Activated T-cell treated with anti-CD3 and anti-CD28 coated beads, Interleukin-2, amount 50 U/mL, for 72 hours (primary cell): ENCODE results near the gene NAA38. TPM values are rescaled to one million over a fixed set of nuclear protein-coding genes. Genes with fewer than 3 reads are reported as not detected.
A peak's percentile ranks its signal among the peaks of the same experiment; 100 is the strongest.
"Not testable (repeated sequence)": the region's sequence is repeated elsewhere in the genome, so short reads cannot be mapped to it uniquely, and the experiment has no call there.

ENCODE experiments used
- ATAC-seq, 2 donors: fragments of 150-1000 bp; cut with Tn5 transposase; replicated peaks in 1 of 2; 2 replicates each; pipeline ENCODE4 v1.10.0; 2021; ENCODE audit warnings: moderate library complexity in 2 of 2, mild to moderate bottlenecking in 1 of 2
- DNase-seq, 2 donors: peaks; one replicate each; pipeline ENCODE4 v3.0.0; 2021 to 2022; ENCODE audit warnings: mixed read lengths in 1 of 2
- H3K27ac Mint-ChIP-seq: one replicate; pipeline ENCODE4 v1.8.0; 2022; ENCODE audit warnings: mild to moderate bottlenecking, moderate library complexity, mixed read lengths
- H3K27me3 Mint-ChIP-seq: one replicate; pipeline ENCODE4 v1.8.0; 2022; ENCODE audit warnings: low read depth, mixed read lengths
- H3K36me3 Mint-ChIP-seq, 2 donors: one replicate each; pipeline ENCODE4 v1.8.0; 2022; ENCODE audit warnings: mixed read lengths in 2 of 2, mild to moderate bottlenecking in 1 of 2; ENCODE audit not compliant: insufficient read depth in 2 of 2
- H3K4me1 Mint-ChIP-seq: one replicate; pipeline ENCODE4 v1.8.0; 2022; ENCODE audit warnings: low read depth, mixed read lengths
- H3K4me3 Mint-ChIP-seq, 2 donors: one replicate each; pipeline ENCODE4 v1.8.0; 2022; ENCODE audit warnings: mild to moderate bottlenecking in 2 of 2, mixed read lengths in 2 of 2, moderate library complexity in 2 of 2
- H3K9me3 Mint-ChIP-seq, 2 donors: one replicate each; pipeline ENCODE4 v1.8.0; 2022; ENCODE audit warnings: mixed read lengths in 2 of 2
- total RNA-seq, 2 donors: library from RNA; stranded (reverse); gene quantifications; one replicate each; pipeline ENCODE4 v1.2.3, GENCODE V29; 2022

Gene NAA38
- total RNA-seq, 2 donors from 2014 or later = 42.7 to 43.5 TPM

- H3K27ac Mint-ChIP-seq = peak overlapping the region; percentile 77
- H3K9me3 Mint-ChIP-seq = no peaks in the 10 kb centered on the region
- H3K27me3 Mint-ChIP-seq = no peaks in the 10 kb centered on the region
- peaks cover 28% of the 10 kb centered on the region for H3K4me1 Mint-ChIP-seq
- H3K36me3 Mint-ChIP-seq = peaks cover 9 to 16% of the 10 kb centered on the region in 2 donors
- H3K4me3 Mint-ChIP-seq = peak overlapping the region; percentile 25 to 44
- DNase-seq = no peak
- ATAC-seq = peak in 1 of 2 donors; percentile 53
Measured at GRCh38 chr17:7867881-7868329, 10.5 kb upstream of the NAA38 start.

DNA sequence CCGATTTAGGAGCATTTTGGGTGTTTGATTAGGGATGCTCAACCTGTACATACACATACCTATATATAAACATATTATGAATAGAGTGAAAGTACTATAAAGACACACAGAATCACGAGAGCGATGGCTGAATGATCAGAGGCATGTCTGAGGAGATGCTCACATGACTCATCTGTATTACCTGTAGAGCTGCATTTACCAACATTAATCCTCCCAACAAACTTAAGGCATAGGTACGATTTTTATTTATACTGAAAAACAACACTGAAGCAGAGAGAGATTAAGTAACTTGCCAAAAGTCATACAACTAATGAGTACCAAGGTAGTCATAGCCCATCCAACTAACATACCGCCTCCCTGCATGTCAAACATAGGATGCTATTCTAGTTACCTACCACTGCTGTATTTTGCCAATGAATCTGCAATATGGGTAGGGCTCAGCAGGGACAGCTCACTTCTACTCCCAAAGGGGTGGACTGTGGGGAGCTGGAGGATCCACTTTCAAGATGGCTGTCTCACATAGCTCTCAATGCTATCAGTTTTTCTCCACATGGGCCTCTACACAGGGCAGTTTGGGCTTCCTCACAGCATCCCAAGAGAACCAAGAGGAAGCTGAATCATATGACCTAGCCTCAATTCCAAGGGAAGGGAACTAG lies 7.8 kb upstream of the NAA38 start:
- ATAC-seq = peak; percentile 23 to 36
- H3K4me1 Mint-ChIP-seq = peaks cover 28% of the 10 kb centered on the region
- H3K27ac Mint-ChIP-seq = no peak overlapping the region
- DNase-seq = no peak
- no peak overlapping the region for H3K4me3 Mint-ChIP-seq
- no peaks in the 10 kb centered on the region for H3K9me3 Mint-ChIP-seq
- no peaks in the 10 kb centered on the region for H3K27me3 Mint-ChIP-seq
- peaks cover 9 to 14% of the 10 kb centered on the region in 2 donors for H3K36me3 Mint-ChIP-seq

DNA sequence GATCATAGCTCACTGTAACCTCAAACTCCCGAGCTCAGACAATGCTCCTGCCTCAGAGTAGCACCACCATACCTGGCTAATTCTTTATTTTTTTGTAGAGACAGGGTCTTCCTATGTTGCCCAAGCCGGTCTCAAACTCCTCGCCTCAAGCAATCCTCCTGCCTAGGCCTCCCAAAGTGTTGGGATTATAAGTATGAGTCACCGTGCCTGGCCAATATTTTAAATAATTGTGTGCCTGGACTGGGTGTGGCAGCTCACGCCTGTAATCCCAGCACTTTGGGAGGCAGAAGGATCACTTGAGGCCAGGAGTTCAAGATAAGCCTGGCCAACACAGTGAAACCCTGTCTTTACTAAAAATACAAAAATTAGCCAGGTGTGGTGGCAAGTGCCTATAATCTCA lies 7.0 kb upstream of the NAA38 start:
- not testable (repeated sequence) for DNase-seq, ATAC-seq, H3K27ac Mint-ChIP-seq, H3K4me3 Mint-ChIP-seq, H3K27me3 Mint-ChIP-seq, H3K9me3 Mint-ChIP-seq
- H3K36me3 Mint-ChIP-seq = peaks cover 9 to 14% of the 10 kb centered on the region in 2 donors
- H3K4me1 Mint-ChIP-seq = peaks cover 23% of the 10 kb centered on the region

DNA sequence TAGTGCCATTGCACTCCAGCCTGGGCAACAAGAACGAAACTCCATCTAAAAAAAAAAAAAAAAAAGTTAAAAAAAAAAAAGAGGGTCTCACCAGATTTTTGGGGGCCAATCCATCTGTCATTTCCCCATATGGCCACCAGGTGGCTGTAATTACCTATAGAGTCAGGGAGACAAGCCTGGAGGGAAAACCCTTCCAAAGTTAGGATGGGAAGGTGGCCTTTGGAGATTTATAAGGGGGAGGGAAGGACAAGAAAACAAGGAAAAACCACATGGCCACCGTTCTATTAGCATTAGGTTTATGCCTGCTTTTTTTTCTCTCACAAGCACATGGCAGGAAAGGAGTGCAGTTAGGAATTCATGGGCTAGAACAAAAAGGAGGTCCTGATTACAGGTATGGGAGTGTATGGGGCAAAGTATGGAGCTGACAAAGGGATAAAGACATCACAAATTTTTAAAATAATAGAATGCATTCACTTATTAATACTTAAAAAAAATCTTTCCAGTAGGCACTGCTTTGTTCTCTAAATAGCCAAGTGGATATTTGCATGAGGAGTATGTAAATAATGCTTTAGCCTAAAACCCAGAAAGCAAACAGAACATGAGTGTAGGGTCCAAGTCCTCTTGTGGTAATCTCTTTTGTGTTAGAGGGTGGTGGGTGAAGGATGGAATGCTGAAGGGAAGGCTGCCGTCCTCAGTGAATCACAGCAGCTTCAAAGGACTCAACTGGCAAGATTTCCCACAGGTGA lies 5.5 kb upstream of the NAA38 start:
- Mint-ChIP-seq H3K4me3 (no peak overlapping the region), H3K27ac (no peak overlapping the region), H3K27me3 (no peaks in the 10 kb centered on the region), H3K36me3 (peaks cover 9 to 12% of the 10 kb centered on the region in 2 donors), H3K9me3 (no peaks in the 10 kb centered on the region), H3K4me1 (peaks cover 11% of the 10 kb centered on the region)
- DNase-seq = peak; percentile 45 to 52
- no peak for ATAC-seq

- no peaks in the 10 kb centered on the region for H3K9me3 Mint-ChIP-seq
- H3K27me3 Mint-ChIP-seq = no peaks in the 10 kb centered on the region
- no peak for DNase-seq
- no peak overlapping the region for H3K4me3 Mint-ChIP-seq
- H3K36me3 Mint-ChIP-seq = peaks cover 2% of the 10 kb centered on the region in 2 donors
- no peaks in the 10 kb centered on the region for H3K4me1 Mint-ChIP-seq
- ATAC-seq = no peak
- H3K27ac Mint-ChIP-seq = no peak overlapping the region
Measured at GRCh38 chr17:7859028-7859427, 1.7 kb upstream of the NAA38 start.

- ATAC-seq (no peak), DNase-seq (peak in 1 of 2 donors; percentile 46)
- H3K27me3 Mint-ChIP-seq = no peaks in the 10 kb centered on the region
- no peaks in the 10 kb centered on the region for H3K9me3 Mint-ChIP-seq
- H3K4me1 Mint-ChIP-seq = peaks cover 4% of the 10 kb centered on the region
- no peak overlapping the region for H3K4me3 Mint-ChIP-seq
- no peak overlapping the region for H3K27ac Mint-ChIP-seq
- H3K36me3 Mint-ChIP-seq = peaks cover 2 to 5% of the 10 kb centered on the region in 2 donors
Measured at GRCh38 chr17:7858522-7858810, 1.1 kb upstream of the NAA38 start.

DNA sequence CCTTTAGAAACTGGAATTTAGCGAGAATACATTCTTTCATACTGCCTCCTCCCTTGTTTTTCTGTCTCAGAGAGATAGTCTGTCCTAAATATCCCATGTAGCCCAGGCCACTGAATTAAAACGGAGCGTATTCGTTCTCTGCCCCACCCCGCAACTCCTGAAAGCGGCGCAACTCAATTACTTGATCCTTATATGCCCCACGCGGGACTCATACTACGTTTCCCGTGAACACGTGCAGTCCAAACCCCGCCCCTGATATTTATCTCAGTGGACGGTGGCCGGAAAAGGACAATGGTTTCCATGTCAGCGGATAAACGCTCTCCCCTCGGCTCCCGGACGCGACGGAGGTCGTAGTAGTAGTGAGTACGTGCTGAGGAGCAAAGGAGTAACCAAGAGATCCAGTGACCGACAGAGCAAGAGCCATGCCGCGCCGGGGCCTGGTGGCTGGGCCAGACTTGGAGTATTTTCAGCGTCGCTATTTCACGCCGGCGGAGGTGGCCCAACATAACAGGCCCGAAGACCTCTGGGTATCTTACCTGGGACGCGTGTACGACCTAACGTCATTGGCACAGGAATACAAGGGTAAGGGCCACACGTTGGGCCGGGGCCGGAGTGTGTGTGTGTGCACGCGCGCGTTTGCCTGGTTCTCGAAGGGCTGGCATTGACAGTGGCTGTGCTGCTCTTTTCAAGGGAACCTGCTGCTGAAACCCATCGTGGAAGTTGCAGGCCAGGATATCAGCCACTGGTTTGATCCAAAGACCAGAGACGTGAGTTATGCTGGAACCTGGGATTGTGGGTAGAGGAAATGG lies 558 bp upstream of the NAA38 start, which contains the start of gene CYB5D1:
TSS of gene CYB5D1 (plus strand) at position 291 of the 809 bp plus-strand sequence. CDS start at position 423, 132 bp downstream.
- no peak within 1 kb of the TSS for H3K27ac Mint-ChIP-seq
- no peak within 1 kb of the TSS for H3K4me3 Mint-ChIP-seq
- ATAC-seq = peak; percentile 54 to 56
- H3K27me3 Mint-ChIP-seq = no peaks in the 10 kb centered on the region
- DNase-seq = peak; percentile 85 to 89
- H3K9me3 Mint-ChIP-seq = no peaks in the 10 kb centered on the region
- H3K36me3 Mint-ChIP-seq = peaks cover 2 to 5% of the 10 kb centered on the region in 2 donors
- H3K4me1 Mint-ChIP-seq = peaks cover 4% of the 10 kb centered on the region

GRCh38 chr17:7856011-7856810 lies 1.1 kb downstream of the NAA38 start:
- no peak overlapping the region for H3K4me3 Mint-ChIP-seq
- peaks cover 2 to 8% of the 10 kb centered on the region in 2 donors for H3K36me3 Mint-ChIP-seq
- peaks cover 13% of the 10 kb centered on the region for H3K4me1 Mint-ChIP-seq
- H3K9me3 Mint-ChIP-seq = no peaks in the 10 kb centered on the region
- no peak overlapping the region for H3K27ac Mint-ChIP-seq
- ATAC-seq = no peak
- H3K27me3 Mint-ChIP-seq = no peaks in the 10 kb centered on the region
- no peak for DNase-seq

DNA sequence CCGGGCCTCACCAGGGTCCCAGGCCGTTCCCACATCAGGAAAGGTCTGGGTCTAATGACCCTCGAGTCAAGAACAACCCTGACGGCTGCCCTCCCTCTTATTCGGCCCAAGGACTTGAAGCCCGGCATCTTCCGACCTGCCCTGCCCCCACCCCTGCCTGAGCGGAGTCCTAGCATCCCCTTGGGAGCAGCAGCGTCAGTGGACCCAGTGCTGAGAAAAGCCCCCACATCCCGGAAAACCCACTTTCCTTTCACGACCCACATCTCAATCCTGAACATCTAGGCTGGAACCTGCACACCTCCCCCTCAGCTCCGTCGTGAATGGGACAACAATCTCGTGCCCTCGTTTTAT lies 1.7 kb downstream of the NAA38 start:
- Mint-ChIP-seq H3K4me3 (no peak overlapping the region), H3K9me3 (no peaks in the 10 kb centered on the region), H3K27me3 (no peaks in the 10 kb centered on the region), H3K27ac (no peak overlapping the region), H3K36me3 (peaks cover 2 to 11% of the 10 kb centered on the region in 2 donors), H3K4me1 (peaks cover 19% of the 10 kb centered on the region)
- DNase-seq = no peak
- no peak for ATAC-seq

- Mint-ChIP-seq H3K4me3 (peak within 1 kb of the TSS in 1 of 2 donors; percentile 31), H3K27ac (peak within 1 kb of the TSS; percentile 76), H3K4me1 (peaks cover 25% of the 10 kb centered on the region), H3K36me3 (peaks cover 2 to 11% of the 10 kb centered on the region in 2 donors), H3K27me3 (no peaks in the 10 kb centered on the region), H3K9me3 (no peaks in the 10 kb centered on the region)
- ATAC-seq (no peak), DNase-seq (no peak)
Measured at GRCh38 chr17:7854851-7855659, 2.3 kb downstream of the NAA38 start, which contains the start of gene TMEM88. TMEM88 (plus strand) TSS chr17:7855066; CDS start chr17:7855075, 9 bp downstream.

DNA sequence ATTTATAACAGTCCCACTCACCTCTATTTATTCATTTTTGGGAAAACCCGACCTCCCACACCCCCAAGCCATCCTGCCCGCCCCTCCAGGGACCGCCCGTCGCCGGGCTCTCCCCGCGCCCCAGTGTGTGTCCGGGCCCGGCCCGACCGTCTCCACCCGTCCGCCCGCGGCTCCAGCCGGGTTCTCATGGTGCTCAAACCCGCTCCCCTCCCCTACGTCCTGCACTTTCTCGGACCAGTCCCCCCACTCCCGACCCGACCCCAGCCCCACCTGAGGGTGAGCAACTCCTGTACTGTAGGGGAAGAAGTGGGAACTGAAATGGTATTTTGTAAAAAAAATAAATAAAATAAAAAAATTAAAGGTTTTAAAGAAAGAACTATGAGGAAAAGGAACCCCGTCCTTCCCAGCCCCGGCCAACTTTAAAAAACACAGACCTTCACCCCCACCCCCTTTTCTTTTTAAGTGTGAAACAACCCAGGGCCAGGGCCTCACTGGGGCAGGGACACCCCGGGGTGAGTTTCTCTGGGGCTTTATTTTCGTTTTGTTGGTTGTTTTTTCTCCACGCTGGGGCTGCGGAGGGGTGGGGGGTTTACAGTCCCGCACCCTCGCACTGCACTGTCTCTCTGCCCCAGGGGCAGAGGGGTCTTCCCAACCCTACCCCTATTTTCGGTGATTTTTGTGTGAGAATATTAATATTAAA lies 3.1 kb downstream of the NAA38 start:
- Mint-ChIP-seq H3K27me3 (no peaks in the 10 kb centered on the region), H3K4me1 (peaks cover 32% of the 10 kb centered on the region), H3K36me3 (peaks cover 2 to 11% of the 10 kb centered on the region in 2 donors), H3K9me3 (no peaks in the 10 kb centered on the region), H3K4me3 (peak overlapping the region in 1 of 2 donors; percentile 31), H3K27ac (peak overlapping the region; percentile 76)
- DNase-seq = no peak
- no peak for ATAC-seq
